GM11168 (cell line): Measurements from ENCODE around the gene PLAGL2.
"Not testable (repeated sequence)": the region's sequence is repeated elsewhere in the genome, so short reads cannot be mapped to it uniquely, and the experiment has no call there.

Experiments used
- in situ Hi-C: fragments of 300-500 bp; cut with MboI; formaldehyde crosslinking; loops from one replicate; pipeline ENCODE4 v1.12.0; 2022; ENCODE audit warnings: low sequenced_read_pairs; ENCODE audit not compliant: unreplicated experiment

PLAGL2 gene

GRCh38 chr20:32186506-32186905, 21.0 kb downstream of the PLAGL2 start:
- in situ Hi-C loops = no loop called here

DNA sequence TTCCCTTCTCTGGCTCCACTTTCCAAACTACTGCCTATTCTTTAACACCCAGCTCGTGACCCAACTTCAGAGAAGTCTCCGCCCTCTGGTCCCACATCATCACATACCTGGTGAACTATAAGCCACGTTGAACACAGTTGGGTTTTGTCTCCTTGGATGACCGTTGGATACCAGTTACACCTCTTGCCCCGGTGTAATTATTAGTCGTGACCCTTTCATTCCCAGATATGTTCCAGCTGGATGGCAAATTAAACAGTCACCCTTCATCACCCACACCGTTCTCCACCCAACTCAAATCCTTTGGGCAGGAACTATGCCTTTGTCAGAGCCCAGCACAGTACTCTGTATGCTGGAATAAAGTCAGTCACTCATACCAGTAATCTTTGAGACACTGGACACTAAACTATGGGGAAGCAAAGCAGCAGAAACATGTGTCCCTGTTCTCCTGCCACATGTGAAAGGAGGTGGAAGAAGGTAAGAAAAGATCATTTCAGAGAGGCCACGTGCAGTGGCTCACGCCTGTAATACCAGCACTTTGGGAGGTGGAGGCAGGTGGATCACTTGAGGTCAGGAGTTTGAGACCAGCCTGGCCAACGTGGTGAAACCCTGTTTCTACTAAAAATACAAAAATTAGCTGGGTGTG, 22.5 kb downstream of the PLAGL2 start:
- in situ Hi-C loops = no loop called here

DNA sequence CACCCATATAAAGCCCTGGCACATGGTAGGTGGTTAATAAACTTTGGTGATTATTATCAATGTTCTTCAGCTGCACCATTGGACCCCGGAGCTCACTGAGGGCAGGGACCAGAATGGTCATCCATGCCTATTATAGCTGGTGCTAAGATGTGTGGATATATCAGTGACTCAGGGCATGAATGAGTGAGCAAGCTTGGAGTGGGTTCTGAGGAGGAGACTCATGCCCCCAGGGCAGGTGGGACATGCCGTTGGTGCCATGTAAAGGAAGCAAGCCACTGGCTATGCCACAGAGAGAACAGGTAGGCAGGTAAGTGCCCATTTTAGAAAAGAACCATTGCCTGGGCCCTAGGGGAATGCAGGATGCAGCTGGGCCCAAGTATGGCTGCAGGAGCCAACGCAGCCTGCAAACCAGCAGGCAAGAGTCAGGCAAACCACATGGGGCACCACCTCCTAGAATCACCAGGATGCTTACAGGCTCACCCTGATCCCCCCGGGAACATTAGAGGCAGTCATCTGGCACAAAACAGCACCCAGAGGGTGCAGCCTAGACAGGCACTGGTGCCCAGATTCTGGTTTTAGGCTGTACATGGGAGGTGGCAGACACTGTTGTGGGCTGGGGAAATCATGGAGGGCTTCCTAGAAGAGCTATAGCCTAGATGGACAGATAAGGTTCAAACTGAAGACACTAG, 23.5 kb downstream of the PLAGL2 start:
- in situ Hi-C loops = no loop called here

GRCh38 chr20:32181606-32182005, 25.9 kb downstream of the PLAGL2 start:
- in situ Hi-C loops = no loop called here

DNA sequence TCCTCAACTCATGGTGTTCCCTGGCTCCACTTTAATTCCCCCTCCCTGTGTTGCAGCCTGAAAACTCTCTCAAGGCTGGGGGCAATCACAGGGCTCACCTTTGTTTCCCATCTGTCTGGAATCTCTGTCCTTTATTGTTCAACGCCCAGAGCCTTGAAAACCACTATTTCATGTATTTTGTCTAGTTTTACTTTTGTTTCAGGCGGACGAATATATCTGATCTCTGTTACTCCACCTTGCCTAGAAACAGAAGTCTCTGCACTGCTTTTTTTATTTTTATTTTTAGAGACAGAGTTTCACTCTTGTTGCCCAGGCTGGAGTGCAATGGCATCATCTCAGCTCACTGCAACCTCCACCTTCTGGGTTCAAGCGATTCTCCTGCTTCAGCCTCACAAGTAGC, 27.6 kb downstream of the PLAGL2 start:
- in situ Hi-C loops = no loop called here

DNA sequence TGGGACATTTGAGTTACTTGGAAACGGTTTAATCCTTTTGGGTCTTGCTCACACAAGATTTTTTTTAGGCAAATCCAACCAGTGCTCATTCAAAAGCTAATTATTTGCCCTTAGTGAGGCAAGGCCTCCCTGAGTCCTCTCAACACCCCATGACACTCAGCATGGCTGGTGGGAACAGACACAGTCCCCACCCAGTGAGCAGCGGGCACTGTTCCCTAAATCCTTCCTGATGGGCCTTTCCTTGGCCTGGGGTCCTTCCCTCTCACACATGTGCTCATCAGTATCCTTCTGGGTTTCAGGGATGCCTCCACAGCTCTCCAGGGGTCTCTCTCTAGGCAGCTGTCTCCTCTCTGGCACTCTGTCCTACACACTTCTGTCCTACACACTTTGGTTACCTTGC, 28.0 kb downstream of the PLAGL2 start:
- in situ Hi-C loops = no loop called here

DNA sequence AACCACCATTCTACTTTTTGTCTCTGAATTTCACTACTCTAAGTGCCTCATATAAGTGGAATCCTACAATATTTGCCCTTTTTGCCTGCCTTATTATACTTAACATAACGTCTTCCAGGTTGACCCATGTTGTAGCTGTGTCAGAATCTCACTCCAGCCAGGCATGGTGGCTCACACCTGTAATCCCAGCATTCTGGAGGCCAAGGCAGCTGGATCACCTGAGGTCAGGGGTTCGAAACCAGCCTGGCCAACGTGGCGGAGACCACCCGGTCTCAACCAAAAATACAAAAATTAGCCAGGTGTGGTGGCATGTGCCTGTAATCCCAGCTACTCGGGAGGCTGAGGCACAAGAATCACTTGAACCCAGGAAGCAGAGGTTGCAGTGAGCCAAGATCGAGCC, 29.8 kb downstream of the PLAGL2 start:
- in situ Hi-C loops = not testable (repeated sequence)

- in situ Hi-C loops = no loop called here
These were observed 39.2 kb downstream of the PLAGL2 start for GRCh38 chr20:32168184-32168910.

DNA sequence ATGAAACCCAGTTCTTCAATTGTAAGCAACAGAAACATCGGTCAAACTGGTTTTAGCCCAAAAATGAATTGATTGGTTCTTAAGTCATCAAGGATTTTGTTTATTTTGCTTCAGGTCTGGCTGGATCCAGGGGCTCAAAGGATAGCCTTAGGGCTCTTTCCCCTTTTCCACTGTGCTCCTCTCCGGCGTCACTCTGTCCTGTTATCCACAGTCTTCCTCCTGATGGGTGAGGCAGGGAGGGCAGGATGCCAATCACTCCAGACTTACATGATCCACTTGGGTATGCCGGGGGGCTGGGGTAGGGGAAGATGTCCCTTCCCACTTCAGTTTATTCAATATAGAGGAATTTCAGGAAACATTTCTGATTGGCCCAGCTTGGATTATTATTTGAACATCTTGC, 40.0 kb downstream of the PLAGL2 start:
- in situ Hi-C loops = no loop called here

DNA sequence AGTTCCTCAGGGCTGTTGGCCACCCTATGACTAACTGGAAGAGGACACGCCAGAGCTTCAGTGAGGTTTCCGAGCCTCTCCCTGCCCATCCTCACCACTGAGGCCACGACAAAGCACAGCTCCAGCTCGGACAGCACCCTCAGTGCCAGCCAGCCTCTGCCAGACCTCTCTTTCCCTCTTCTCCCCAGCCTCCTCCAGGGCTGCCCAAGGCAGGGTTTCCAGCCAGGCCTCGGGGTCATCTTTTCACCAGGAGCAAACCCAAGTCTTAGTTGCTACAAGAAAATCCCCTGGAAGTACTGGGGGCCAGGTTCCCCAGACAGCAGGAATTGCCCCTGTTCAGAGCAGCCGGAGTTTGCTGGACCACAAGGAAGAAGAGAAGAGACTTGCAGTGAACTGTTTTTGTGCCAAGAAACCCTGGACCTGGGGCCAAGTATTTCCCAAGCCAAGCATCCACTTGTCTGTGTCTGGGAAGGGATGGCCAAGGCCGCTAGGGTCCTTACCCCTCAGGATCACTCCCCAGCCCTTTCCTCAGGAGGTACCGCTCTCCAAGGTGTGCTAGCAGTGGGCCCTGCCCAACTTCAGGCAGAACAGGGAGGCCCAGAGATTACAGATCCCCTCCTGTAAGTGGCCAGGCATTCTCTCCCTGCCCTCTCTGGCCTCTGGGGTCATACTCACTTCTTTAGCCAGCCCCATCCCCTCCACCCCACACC, 41.6 kb downstream of the PLAGL2 start:
- in situ Hi-C loops = no loop called here

GRCh38 chr20:32164984-32165735, 42.4 kb downstream of the PLAGL2 start:
- in situ Hi-C loops = no loop called here

DNA sequence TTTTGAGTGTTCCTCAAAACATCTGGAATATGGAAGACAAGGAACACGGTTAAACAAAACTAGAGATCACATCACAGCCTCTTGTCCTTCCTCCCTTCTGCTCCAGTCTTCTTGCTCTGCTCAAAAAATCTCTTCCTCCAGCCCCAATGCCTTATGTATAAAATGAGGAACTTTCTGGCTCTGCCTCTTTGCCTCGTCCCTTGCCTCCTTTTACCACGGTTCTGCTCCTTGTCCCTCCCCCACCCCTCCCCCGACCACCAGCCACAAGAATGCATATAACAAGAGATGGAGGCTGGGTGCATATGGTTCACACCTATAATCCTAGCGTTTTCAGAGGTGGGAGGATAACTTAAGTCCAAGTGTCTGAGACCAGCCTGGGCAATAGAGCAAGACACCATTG, 43.6 kb downstream of the PLAGL2 start:
- in situ Hi-C loops = no loop called here

DNA sequence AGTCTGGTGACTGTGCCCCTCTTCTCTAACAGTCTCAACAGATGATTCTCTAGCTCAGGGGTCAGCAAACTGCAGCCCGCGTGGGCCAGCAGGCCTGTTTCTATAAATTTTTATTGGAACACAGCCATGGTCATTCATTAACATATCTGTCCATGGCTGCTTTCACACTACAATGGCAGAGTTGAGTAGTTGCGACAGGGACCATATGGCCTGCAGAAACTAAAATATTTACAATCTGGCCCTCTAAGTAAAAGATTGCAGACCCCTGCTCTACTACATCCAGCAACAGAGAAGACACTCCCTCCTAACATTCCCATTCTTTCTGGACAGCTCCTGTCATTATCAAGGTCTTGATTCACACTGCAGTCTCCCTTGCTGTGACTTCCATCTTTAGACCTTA, 45.2 kb downstream of the PLAGL2 start:
- in situ Hi-C loops = no loop called here

GRCh38 chr20:32160341-32160740, 47.2 kb downstream of the PLAGL2 start:
- in situ Hi-C loops = no loop called here

GRCh38 chr20:32159766-32160221, 47.7 kb downstream of the PLAGL2 start:
- in situ Hi-C loops = no loop called here

GRCh38 chr20:32158943-32159660, 48.4 kb downstream of the PLAGL2 start:
- in situ Hi-C loops = no loop called here

DNA sequence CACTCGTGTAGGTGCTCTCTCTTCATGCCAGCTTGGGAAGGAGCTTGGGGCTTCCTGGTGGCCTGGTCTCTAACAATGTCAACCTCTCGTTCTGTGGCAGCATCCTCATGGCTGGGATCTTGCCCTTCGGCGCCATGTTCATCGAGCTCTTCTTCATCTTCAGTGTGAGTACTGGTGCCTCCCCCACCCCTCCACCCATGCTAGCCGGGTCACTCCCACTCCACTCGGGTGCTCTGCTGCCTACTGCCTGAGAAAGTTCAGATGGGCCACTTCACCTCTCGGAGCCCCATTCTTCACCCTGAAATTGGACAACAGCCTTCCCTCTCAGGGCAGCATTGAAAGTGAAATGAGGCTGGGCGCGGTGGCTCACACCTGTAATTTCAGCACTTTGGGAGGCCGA, 49.2 kb downstream of the PLAGL2 start:
- in situ Hi-C loops = no loop called here

DNA sequence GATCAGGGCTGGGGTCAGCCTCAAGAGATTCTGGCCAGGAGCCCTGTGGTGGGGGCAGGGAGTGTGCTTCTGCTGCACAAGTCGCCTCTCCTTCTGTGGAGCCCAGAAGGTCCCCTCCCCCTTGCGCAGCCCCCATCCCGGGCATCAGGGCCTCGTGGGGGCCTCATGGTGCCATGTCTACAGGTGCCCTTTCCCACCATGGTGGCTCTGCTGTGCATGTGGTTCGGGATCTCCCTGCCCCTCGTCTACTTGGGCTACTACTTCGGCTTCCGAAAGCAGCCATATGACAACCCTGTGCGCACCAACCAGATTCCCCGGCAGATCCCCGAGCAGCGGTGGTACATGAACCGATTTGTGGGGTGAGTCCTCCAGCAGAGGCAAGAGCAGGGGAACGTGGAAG, 49.9 kb downstream of the PLAGL2 start:
- in situ Hi-C loops = no loop called here
